Omental fat pad (tissue), 4 donors: ENCODE data around the gene MCRIP2. TPM values are rescaled to one million over a fixed set of nuclear protein-coding genes. Genes with fewer than 3 reads are reported as not detected.
A peak's percentile ranks its signal among the peaks of the same experiment; 100 is the strongest.

Experiments
- ATAC-seq: fragments of 150-250 bp; one replicate; pipeline ENCODE4 v1.9.1; 2016; ENCODE audit warnings: mild to moderate bottlenecking, moderate library complexity; ENCODE audit not compliant: low FRiP score
- DNase-seq: peaks from one replicate; pipeline ENCODE4 v3.0.0-alpha.2; 2019; ENCODE audit warnings: low spot score
- total RNA-seq, 4 donors: library from RNA; depleted of rRNA; stranded (reverse); fragments of >200 nt; gene quantifications; one replicate each; pipeline ENCODE4 v1.1.0, GENCODE V29; 2016
- TF ChIP-seq, protein P1 (sequence below), 3 donors: fragments of 450-650 bp; IDR thresholded peaks; one replicate each; pipeline ENCODE4 v1.5.1; 2016 to 2017; ENCODE audit warnings: antibody characterized with exemption in 3 of 3, mild to moderate bottlenecking in 3 of 3, moderate library complexity in 2 of 3

Gene MCRIP2
- total RNA-seq, 4 donors from 2014 or later = 33.3 to 54.7 (median 41.3) TPM

DNA sequence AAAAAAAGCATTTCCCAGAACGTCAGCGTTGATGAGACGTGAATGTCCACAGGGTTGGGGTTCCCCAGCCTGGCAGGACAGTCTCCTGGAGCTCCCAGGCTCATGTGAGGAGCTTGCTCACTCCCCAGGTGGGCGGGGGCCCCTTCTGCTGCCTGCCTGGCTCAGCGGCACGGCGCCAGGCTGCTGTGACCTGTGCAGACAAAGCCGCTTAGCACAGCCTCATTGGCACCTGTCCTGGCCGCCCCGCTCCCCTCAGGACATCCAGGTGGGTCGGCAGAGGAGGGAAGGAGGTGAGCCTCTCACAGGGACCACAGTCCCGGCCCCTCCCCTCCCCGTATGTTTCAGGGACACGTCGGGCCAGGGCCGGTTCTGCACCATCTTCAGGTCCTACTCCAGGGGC, 23.8 kb upstream of the MCRIP2 start:
- ATAC-seq = no peak
- DNase-seq = no peak
- TF ChIP-seq, protein P1, sequence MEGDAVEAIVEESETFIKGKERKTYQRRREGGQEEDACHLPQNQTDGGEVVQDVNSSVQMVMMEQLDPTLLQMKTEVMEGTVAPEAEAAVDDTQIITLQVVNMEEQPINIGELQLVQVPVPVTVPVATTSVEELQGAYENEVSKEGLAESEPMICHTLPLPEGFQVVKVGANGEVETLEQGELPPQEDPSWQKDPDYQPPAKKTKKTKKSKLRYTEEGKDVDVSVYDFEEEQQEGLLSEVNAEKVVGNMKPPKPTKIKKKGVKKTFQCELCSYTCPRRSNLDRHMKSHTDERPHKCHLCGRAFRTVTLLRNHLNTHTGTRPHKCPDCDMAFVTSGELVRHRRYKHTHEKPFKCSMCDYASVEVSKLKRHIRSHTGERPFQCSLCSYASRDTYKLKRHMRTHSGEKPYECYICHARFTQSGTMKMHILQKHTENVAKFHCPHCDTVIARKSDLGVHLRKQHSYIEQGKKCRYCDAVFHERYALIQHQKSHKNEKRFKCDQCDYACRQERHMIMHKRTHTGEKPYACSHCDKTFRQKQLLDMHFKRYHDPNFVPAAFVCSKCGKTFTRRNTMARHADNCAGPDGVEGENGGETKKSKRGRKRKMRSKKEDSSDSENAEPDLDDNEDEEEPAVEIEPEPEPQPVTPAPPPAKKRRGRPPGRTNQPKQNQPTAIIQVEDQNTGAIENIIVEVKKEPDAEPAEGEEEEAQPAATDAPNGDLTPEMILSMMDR (IDR thresholded peaks at IDR 0.05) = no peak

DNA sequence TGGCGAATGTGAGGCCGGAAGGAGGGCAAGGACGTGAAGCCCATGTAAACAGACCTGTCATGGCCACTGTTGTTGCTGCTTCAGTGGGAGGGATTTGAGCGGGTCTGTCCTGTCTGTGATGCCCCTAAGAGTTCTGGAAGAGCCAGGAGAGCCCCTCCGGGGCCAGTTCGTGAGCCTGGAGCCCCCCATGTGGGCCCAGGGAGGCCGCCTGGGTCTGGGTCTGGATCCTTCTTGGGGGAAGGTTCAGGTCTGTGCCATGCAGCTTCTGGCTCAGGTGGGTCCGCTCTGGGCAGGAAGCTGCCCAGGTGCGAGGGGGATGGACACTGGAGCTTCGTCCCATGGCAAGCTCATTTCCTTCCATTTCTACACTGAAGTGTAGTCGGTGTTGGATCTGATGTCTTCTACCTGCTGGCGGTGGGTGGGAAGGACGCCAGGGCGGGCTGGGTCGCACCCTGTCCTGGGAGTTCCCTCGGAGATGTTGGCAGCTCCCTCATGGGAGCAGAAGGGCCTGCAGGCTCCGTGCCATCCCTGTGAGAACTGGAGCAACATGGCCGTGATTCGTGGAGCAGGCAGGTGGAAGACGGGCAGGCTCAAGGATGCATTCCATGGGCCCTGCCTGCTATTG, 22.0 kb upstream of the MCRIP2 start:
- TF ChIP-seq, protein P1 (IDR thresholded peaks at IDR 0.05) = no peak
- DNase-seq = no peak
- no peak for ATAC-seq

DNA sequence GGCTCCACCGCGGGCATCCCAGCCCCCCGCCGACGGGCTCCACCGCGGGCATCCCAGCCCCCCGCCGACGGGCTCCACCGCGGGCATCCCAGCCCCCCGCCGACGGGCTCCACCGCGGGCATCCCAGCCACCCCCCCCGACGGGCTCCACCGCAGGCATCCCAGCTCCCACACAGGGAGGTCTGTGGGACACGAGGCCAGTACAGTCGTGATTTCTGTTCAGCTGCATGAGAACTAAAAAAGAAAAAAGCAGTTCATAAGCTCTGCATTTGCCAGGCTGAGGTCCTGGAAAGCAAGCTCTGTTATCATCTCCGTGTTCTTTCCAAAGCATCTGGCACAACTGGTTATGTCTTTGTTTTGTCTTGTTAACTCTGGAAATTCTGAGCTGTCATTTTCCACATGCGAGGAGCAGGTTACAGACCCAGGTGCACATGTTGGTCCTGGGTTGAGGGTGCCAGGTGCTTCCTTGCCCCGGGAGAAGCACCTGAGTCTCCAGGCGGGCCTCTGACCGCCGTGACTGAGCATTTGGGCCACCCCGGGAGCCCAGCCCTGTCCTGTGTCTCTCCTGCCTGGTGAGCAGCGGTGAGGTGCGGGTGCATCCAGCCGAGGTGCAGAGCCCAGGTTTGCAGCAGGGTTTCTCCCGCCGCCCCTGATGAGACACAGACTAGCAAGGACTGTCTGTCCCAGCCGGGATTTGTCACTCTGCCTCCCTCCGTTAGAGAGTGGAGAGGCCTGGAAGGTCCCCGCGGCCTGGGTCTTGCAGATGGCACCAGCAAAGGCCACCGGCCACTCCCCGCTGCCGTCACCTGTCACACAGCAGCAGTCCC, 20.7 kb upstream of the MCRIP2 start:
- TF ChIP-seq, protein P1 (IDR thresholded peaks at IDR 0.05) = no peak
- DNase-seq (no peak), ATAC-seq (no peak)

DNA sequence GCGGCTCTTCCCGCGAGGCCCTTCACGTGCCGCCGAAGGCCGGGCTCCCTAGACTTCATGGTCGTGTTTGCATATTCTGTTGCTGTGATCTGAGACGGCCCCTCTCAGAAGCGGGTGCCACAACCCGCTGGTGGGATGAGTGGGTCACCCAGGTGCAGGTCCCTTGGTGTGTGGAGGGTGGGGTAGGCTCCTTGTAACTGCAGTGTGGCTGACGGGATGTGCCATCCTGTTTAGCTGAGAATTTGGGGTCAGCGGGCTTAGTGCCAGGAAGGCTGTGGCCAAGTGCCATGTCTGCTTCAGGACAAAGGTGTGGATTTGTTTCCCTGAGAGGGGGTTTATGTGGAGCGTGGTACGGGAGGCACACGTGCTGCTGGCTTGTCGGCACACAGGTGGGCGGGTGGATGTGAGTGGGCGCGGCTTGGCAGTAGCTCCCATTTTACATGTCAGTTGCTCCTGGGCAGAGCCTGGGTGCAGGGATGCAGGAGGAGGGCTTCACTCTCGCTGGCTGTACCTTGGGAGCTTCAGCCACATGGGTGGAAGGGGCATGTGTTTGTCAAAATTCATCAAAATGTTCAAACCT, 20.0 kb upstream of the MCRIP2 start:
- ATAC-seq = peak; percentile 20
- TF ChIP-seq, protein P1 (IDR thresholded peaks at IDR 0.05) = no peak
- DNase-seq = no peak

DNA sequence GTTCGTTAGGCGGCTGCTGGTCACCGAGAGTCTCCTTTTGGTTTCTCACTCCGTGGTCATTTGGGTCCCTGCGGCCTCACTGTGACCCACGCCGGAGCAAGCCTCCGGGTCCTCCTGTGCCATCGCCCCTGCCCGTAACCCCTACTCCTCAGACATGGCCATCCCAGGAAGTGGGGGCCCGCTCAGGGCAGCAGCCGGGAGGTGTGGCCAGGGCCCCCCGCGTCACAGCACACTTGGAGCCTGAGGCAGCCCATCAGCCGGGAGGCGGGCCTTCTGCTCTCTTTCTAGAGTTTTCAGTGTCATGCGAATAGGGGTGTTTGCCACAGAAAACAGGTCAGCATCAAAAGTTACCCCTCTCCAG, 18.7 kb upstream of the MCRIP2 start:
- ATAC-seq (no peak), DNase-seq (no peak)
- TF ChIP-seq, protein P1 (IDR thresholded peaks at IDR 0.05) = no peak

DNA sequence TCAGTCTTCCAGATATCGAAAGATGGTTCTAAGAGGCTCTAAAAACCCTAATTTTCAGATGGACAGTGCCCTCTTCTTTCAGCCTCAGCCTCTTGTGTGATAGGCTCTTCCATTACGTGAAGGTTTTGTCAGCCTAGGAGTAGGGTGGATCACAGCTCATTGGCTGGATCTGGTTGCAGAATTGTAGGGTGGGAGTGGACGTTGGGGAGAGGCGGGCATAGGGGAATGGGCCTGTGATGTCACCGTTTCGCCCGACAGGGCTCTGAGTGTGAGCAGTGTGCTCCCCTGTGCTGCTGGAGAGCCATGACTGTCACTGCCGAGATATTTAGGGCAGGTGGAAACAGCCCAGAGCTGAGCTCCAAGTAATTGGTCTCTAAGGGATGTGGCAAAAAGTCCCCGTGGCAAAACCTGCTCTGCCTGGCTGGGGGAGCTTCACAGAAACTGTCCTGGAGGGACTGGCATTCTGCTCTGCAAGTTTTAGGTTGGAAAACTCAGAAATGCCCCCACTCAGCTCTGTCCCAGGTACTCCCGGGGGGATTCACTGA, 17.0 kb upstream of the MCRIP2 start:
- ATAC-seq (no peak), DNase-seq (no peak)
- TF ChIP-seq, protein P1 (IDR thresholded peaks at IDR 0.05) = no peak
